Measurements from ENCODE around the gene GK.
"Not testable (repeated sequence)": the region's sequence is repeated elsewhere in the genome, so short reads cannot be mapped to it uniquely, and the experiment has no call there.

Gene GK

GRCh38 chrX:30741545-30741944 lies 88.3 kb downstream of the GK start:
- no peak overlapping the region for H3K27ac ChIP-seq
- TF ChIP-seq CTCF (conservative IDR thresholded peaks at IDR 0.05) (no peak), ZFX (IDR thresholded peaks at IDR 0.05) (no peak)

DNA sequence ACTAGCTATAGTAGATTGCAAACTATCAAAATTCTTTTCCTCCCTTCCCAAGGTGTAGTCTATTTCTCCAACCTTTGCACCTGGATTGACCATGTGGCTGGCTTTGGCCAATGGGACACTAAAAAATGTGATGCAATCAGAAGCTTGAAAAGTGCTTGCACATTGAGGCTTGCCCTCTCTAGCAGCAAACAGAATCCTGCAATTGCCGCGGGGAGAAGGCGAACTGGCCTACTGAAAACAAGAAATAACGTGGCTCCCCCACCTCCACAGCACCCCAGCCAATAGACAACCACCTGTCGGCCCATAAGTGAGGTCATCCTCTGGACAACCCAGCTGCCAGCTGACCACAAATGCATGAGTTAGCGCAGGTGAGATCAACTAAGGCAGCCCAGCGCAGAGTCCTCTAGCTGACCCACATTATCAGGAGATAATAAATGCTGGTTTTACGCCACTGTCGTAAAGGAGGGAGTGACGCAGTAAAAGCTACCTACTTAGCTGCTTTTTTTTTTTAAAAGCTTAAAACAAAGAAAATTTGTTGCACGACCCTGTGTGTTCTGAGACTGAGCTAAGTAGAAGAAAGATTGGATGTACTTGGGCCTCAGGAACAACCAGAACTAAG lies 95.2 kb downstream of the GK start:
- H3K27ac ChIP-seq = no peak overlapping the region
- TF ChIP-seq CTCF (conservative IDR thresholded peaks at IDR 0.05) (no peak), ZFX (IDR thresholded peaks at IDR 0.05) (no peak)

DNA sequence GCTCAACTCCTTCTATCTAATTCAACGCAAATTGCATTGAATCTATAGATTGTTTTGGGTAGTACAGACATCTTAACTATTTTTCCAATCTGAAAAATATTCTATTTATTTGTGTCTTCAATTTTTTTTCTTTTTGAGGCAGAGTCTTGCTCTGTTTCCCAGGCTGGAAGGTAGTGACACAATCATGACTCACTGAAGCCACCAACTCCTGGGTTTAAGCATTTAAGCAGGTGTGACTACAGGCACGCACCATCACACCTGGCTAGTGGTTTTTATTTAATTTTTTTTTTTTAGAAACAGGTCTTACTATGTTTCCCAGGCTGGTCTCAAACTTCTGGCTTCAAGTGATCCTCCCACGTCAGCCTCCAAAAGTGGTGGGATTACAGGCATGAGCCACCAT lies 98.3 kb downstream of the GK start:
- H3K27ac ChIP-seq = no peak overlapping the region
- TF ChIP-seq ZFX (IDR thresholded peaks at IDR 0.05) (no peak), CTCF (conservative IDR thresholded peaks at IDR 0.05) (no peak)

DNA sequence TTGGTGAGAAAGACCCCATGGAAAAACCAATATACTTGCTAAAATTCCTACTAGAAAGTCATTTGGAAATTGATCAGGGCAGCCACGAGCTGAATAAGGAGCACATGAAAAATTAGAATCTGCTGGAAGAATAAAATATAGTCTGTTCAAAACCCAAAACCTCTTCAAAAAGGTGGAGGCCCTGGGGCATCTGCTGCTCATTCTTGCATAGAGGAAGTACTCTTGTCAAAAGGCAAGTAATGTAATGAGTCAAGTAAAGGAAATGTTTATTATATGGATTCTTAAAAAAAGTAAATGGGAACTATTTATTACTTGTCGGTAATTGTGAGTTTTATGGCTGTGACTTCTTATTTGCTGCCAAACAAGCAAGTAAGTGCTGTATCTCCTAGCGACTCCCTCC lies 109.5 kb downstream of the GK start:
- H3K27ac ChIP-seq = no peak overlapping the region
- TF ChIP-seq CTCF (conservative IDR thresholded peaks at IDR 0.05) (no peak), ZFX (IDR thresholded peaks at IDR 0.05) (no peak)

DNA sequence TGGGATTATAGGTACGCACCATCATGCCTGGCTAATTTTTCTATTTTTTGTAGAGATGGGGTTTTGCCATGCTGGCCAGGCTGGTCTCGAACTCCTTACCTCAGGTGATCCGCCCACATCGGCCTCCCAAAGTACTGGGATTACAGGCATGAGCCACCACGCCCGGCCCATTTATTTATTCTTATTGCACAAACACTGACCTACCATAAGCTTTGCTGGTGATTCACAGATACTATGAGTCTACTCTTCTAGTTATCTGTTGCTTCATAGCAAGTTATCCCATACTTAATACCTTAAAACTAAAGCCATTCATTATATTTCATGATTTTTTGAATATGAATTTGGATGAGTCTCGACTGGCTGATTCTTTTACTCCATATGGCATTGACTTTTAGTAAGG lies 120.5 kb downstream of the GK start:
- H3K27ac ChIP-seq = not testable (repeated sequence)

DNA sequence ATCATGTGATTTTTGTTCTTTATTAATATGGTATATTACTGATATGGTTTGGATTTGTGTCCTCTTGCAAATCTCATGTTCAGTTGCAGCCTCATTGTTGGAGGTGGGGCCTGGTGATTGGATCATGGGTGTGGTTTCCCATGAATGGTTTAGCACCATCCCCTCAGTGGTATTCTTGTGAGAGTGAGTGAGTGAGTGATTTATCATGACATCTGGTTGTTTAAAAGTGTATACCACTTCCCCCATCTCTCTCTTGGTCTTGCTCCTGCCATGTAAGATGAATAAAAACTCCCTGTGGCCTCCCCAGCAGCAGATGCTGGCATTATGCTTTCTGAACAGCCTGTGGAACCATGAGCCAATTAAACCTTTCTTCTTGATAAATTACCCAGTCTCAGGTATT lies 124.4 kb downstream of the GK start:
- H3K27ac ChIP-seq = no peak overlapping the region
- no peak for TF ChIP-seq ZFX (IDR thresholded peaks at IDR 0.05)
- TF ChIP-seq CTCF (conservative IDR thresholded peaks at IDR 0.05) = no peak

DNA sequence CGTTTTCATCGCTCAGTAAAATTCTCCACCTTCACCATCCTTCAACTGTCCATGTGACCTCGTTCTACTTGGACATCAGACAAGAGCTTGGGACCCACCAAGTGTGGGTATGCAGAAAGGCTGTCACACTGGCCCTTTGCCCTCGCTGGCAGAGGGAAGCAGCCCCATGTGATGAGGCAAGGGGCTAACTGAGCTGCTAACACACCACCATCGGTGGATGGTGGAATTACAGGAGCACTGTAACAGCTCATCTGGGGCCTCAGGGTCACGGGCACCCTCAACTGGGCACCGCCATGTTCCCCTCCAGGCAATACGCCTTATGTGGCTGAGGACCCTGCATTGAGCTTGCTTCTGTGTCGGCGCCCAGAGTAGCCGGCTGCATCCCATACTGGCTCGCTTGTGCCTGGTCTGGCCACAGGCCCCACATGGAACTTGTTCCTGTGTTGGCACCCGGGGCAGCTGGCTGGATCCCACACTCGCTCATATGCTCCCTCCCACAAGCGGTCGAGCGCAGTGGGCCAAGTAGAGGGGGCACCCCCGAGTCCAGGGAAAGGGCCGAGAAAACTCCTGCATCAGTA lies 126.3 kb downstream of the GK start:
- no peak overlapping the region for H3K27ac ChIP-seq
- TF ChIP-seq CTCF (conservative IDR thresholded peaks at IDR 0.05) (no peak), ZFX (IDR thresholded peaks at IDR 0.05) (no peak)
